GM11168 (cell line): ENCODE data around the gene DMXL2.
"Not testable (repeated sequence)": the region's sequence is repeated elsewhere in the genome, so short reads cannot be mapped to it uniquely, and the experiment has no call there.

Experiments
- in situ Hi-C: fragments of 300-500 bp; cut with MboI; formaldehyde crosslinking; loops from one replicate; pipeline ENCODE4 v1.12.0; 2022; ENCODE audit warnings: low sequenced_read_pairs; ENCODE audit not compliant: unreplicated experiment

The DMXL2 gene

DNA sequence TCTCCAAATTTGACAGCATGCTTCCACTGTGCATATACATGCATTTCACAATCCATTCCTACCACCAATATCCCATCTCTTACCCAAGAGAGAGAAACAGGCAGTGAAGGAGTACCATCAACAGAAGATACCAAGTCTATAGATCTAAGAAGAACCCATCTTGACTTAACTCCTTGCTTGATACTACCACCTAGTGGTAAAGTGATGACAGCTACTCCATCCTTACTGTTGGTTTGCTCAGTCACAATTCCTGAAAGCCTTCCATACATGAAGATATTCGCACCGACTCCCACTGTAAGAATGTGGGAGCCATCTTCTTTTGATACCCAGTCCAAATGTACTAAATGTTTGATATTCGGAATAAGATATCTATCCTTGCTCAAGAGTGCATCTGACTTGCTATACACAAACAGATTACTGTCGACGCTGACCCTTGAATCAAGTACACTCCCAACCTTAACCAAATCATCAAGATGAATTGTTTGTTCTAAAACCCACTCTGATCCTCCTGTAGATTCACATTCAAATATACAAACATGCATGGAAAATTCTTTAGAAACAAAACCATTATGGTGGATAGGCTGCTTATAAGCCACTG lies 123.1 kb downstream of the DMXL2 start:
- in situ Hi-C loops, result no loop called here

DNA sequence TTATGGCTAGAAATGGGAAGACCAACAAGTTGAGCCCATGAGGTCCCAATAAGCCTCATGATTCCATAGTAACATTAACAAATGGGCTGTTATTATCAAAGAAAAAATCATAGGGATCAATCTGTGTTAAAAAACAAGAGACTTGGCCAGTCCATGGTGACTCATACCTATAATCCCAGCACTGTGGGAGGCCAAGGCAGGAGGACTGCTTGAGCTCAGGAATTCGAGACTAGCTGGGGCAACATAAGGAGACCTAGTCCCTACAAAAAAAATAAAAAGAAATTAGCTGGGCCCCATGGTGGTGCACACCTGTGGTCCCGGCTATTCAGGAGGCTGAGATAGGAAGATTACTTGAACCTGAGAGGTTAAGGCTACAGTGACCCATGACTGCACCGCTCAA lies 124.8 kb downstream of the DMXL2 start:
- in situ Hi-C loops, result no loop called here

DNA sequence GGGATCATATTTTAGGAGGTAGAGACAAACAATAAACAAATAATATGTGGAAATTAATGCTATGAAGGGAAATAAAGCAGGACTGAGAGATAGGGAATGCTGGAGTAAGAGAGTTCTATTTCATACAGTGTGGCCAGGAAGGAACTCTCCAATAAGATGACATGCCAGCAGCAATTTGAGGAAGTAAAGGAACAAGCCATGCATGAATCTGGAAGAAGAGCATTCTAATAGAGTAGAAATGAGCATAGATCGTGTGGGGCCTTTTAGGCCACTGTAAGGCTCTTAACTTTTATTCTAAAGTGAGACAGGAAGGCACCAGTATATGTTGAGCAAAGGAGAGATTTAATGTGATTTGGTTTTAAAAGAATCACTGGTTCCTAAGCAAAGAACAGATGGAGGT lies 126.3 kb downstream of the DMXL2 start:
- in situ Hi-C loops, result no loop called here

DNA sequence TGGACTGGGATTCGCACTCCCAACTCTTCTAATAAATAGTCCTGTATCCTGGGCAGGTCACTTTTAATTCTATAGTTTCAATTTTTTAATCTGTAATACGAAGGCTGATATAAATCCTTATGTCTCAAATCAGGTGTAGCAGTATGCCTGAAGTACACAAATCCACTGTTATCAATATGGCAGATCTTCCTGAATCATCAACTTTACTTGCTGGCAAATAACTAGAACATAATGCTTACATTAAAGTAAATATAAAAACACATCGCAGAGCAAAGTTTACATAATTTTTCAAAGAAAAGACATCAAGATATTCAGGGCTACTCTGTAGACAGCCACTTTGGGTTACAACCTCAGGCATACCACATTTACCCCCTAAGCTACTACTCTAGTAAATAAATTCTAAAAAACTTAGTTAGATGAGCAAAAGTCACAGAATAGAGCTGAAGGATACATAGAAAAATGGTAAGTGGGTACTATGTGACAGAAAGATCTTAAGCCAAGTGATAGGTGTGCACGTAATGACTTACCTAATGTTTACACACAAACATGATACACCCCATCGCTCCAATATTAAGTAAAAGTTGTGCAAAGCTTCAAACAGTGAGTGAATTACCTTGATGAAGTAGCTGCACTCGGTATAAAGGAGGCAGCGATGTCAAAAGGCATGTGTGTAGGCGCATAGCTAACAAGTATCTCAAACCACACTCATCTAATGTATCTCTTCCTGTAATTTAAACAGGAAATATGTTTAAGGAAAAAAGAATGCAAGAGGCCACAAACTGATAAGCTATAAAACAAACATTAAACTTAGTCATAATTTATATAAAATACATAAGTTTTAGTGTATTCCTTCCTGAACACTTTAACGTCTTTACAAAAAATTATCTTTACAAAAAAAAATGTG lies 127.9 kb downstream of the DMXL2 start:
- in situ Hi-C loops, result no loop called here

DNA sequence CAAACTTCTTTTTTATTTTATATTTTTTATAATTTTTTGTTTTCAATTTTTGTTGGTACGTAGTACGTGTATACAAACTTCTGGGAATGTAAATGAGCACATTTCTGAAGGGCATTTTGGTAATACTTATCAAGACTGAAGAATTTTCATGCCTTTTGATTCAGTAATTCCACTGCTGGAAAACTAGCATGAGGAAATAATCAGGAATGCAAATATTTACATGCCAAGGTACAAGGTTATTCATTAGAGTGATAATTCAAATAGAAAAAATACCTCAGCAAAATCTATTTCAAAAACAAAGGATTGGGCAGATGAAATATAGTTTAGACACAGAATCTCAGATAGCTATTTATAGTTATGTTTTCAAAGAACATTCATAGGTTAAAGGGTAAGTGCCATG lies 128.7 kb downstream of the DMXL2 start:
- in situ Hi-C loops, result no loop called here

DNA sequence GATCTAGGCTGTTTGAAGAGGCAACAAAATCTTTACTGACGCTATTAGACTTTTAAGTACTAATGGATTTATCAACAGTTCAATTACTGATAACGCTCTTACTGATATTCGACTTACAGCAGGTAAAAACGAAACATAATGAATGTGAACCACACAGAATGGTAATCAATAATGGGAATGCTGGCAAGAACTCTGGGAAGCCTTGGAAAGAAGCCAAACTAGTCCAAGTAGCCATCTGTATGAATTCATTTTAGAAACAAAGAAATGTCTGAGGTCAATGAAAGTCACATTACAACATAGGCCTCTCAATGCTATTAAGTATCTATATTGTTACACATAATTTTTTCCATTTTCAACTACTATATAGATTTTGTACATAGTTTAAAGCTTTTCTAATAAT lies 130.0 kb downstream of the DMXL2 start:
- in situ Hi-C loops, result no loop called here

DNA sequence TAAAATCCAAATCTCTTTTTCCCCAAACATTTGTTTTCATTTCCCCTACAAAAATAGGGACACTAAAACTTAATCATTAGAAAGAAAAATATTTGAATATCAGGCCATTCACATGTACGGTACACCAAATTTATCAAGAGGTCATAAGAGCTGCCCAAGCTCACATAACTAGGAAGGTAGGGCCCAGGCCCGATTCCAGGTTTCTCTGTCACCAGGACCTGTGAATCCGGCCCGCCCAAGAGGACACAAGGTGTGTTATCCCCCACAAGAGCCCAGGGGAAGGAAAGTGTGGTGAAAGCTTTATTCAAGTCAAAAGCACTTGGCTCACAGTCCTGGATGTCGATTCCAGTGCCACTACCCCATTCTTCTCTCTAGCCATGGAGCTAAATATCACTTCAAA lies 130.6 kb downstream of the DMXL2 start:
- in situ Hi-C loops, result no loop called here

DNA sequence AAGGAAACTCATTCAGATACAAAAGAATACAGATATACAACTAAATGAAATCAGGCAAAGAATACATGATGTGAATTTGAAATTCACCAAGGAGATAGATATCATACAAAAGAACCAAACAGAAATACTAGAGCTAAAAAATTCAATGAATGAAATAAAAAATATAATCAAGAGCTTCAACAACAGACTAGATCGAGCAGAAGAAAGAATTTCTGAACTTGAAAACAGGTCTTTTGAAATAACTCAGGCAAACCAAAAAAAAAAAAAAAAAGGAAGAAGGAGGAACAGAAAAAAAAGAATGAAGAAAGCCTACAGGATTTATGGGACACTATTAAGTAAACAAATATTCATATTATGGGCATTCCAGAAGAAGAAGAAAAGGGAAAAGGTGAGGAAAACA lies 137.8 kb downstream of the DMXL2 start:
- in situ Hi-C loops, result no loop called here

DNA sequence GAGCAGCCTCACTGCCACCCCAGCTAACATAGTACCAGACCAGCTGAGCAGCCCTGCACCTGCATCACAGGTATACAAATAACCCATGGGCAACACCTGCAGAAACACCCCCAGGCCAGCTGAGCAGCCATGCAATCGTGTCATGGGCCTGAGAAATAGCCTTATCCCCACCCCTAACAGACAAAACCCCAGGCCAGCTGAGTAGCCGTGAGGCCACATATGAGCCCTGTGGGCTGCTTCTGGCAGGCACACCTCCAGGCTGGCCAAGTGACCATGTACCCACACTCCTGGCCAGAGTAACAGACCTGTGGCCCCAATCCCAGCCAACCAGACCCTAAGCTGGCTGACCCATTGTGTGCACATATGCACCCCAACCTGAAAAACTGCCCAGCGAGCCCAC lies 138.6 kb downstream of the DMXL2 start:
- in situ Hi-C loops, result no loop called here

DNA sequence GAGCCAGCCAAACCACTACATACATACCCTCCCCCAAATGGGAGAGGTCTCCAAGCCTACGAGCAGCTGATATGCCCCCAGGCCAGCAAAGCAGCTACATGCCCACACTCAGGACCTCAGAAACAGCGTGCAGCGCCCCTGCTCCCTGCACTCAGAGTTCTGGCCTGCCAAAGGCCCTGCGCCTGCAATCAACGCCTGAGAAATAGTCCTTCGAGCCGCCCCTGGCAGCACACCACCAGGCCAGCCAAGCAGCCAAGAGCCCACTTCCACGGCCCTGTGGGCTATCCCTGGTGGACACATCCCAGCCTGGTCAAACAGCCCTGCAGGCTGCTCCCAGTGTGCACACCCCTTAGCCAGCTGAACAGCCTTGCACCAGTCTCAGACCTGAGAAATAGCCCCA lies 139.1 kb downstream of the DMXL2 start:
- in situ Hi-C loops, result no loop called here

DNA sequence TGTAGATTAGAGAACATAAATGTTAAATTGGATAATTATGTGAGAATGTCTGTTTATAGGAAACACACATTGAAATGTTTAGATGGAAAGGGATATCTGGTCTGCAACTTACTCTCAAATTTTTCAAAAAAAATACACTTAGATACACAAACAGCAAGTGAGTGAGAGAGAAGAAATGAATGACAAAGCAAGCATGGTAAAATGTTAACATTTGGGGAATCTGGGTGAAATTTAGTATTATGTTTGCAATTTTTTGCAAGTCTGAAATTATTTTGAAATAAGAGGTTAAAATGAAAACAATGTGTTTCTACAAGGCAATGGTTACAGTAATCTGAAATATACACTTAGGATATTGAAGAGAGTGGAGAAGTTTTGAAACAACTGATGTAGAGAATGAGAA lies 146.8 kb downstream of the DMXL2 start:
- in situ Hi-C loops, result no loop called here

DNA sequence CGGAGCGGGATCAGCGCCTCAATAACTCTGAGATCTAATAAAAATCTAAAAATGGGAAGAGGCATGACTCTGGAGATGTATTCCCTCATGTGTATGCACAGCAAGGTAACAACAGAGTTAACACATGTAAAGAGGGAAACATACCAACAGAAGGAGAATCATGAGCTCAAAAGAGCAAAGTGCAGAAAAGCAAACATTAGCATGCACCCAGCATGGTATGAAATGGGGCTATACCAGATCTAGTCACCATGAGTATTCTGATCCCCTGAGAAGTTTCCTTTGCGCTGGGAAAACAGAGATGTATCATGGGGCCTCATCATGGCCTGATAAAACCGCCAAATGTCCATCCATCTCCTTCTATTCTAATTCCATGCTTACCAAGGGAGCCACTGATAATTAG lies 152.1 kb downstream of the DMXL2 start:
- in situ Hi-C loops, result no loop called here

DNA sequence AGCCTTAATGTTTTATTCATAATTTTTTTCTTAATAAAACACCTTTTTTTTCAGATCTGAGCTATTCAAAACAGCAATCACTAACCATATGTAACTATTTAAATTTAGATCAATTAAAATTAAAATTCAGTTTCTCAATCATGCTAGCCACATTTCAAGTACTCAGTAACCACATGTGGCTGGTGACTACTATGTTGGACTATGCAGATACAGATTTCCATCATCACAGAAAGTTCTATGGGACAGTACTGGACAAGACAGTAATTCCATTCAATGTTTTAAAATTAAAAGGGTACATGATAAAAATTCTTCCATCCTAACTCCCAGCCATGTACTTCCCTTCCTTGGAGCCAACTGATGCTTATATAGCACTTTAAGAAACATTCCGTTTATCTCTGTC lies 161.8 kb downstream of the DMXL2 start:
- in situ Hi-C loops, result no loop called here

DNA sequence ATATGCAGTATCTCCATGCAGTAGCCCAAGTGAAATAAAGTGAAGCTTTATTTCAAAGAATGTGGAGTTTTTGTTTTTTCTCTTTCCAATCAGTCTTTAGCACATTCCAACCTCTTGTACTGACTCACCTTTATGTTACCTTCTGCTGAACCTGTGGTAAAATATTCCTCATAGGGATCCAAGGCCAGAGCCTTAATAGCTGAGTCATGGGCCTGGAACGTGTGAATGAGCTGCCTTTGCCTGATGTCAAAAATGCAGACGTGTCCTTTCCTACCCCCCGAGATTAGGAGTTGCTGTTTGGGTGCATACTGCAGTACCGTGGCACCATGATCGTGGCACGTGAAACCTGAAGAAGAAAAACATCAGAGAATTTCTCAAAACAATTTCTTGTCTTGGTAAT lies 172.6 kb downstream of the DMXL2 start:
- in situ Hi-C loops, result no loop called here

DNA sequence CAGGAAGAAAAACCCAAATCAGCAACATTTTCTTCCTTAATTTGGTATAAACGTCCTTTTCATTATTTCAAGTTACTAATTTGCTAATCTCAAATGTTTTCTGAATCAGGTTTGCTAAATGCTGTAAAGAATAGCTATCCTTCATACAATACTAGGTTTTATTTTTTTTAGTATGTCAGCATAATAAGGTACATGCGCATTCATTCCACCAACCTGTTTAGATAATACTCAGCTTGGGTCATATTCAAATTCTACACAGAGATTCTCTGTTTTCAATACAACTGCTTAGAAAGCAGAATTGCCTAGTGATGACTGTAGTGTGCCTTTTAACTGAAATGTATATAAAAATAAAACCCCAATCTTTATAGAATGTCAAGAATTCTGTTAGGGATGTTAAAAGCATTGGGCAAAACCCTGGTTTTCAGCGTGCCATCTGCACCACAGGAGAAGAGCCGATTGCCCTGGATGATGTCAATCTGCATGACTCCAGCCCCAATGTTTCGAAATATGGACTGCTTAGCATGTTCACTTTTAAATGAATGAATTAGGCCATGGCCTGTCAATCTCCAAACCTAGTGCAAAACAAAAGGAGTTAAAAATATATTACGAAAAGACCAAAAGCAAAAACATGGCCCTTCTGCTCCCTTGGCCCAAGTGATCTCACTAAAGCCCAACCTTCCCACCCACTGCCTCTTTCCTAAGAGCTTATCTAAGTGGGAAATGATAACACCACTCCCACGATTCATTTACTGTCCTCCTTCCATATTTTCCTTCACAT lies 173.8 kb downstream of the DMXL2 start:
- in situ Hi-C loops, result no loop called here

DNA sequence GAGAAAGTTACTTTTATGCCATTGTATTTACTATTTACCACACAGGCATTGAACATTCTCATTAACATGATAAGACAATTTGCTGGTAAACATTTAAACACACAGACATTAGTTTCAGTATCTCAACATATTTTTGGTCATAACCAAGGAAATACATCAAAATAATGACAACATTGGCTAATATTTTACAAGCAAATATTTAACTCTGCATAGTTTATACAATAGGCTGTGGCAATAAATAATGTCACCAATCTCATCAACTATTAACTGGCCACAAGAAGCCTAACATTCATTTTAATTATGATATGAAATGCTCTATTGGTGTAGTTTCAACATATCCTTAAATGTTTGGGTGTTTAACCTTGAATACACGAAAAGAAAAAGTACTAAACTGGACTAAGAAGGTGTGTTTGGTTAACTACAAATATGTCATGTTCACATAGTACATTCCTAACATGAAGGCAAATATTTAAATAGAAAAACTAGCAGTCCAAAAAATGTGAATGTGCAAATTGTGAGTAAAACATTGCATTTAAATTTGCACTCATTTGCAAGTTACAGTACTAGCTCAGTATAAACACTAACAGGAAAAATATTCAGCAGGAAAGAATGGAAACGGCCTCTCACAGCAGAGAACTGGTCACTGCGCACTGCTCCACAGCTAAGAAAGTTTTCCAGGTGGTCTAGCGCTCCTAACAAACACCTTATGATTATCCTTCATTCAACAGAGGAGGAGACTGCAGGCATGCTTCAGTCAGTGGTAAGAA lies 174.5 kb downstream of the DMXL2 start:
- in situ Hi-C loops, result no loop called here

DNA sequence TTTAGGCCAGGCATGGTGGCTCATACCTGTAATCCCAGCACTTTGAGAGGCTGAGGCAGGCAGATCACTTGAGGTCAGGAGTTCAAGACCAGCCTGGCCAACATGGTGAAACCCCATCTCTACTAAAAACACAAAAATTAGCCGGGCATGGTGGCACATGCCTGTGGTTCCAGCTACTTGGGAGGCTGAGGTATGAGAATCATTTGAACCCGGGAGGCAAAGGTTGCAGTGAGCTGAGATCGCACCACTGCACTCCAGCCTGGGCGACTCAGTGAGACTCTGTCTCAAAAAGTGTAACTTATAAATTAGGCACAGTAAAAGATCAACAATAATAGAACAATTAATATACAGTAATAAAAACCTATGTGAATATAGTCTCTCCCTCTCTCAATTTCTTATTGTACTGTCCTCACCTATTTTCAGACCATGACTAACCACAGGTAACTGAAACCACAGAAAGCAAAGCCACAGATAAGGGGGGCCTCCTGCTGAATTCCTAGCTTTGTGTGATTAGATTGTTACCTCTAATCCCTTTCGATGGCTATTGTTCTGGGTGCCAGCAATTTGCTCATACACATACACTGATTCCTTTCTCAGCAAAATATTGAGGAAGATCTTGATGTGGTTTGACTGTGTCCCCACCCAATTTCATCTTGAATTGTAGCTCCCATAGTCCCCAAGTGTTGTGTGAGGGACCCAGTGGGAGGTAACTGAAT lies 176.4 kb downstream of the DMXL2 start:
- in situ Hi-C loops, result not testable (repeated sequence)

DNA sequence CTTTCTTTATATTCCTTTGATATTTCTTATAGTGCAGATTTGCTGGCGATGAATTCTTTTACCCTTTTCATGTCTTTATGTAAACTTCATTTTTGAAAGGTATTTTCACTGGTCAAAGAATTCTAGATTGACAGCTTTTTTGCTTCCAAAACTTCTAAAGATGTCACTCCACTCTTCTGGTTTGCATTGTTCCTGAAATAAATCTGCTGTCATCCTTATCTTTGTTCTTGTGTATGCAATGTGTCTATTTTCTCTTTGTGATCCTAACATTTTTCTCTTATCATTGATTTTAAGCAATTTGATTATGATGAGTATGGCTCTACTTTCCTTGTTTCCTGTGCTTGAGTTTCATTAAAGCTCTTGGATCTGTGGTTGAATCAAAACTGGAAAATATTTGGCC lies 177.8 kb downstream of the DMXL2 start:
- in situ Hi-C loops, result no loop called here

DNA sequence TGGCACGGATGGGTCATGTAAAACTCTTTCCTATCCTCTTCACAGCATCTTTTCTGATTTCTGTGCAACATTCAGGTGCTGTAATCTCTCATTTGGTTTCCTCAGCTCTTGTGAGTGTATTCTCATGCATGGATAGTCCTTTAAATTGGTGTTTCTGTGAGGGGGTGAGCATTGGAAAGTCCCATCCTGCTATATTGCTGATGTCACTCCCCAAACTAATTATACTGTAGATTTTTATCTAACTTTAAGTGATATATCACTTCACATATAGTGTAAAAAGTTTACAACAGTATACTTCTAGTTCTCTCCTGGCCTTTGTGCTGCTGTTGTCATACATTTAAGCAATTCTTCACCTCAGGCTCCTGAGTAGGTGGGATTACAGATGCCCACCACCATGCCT lies 178.5 kb downstream of the DMXL2 start:
- in situ Hi-C loops, result no loop called here
